ENCODE results near the gene CYP4F8. TPM values are rescaled to one million over a fixed set of nuclear protein-coding genes. Genes with fewer than 3 reads are reported as not detected.
"Not testable (repeated sequence)": the region's sequence is repeated elsewhere in the genome, so short reads cannot be mapped to it uniquely, and the experiment has no call there.

Gene CYP4F8
- total and polyA plus RNA-seq, 9 of the 15 experiments (the other 6 are each of a cell fraction or from before 2014, with no cell fraction given) = not detected

DNA sequence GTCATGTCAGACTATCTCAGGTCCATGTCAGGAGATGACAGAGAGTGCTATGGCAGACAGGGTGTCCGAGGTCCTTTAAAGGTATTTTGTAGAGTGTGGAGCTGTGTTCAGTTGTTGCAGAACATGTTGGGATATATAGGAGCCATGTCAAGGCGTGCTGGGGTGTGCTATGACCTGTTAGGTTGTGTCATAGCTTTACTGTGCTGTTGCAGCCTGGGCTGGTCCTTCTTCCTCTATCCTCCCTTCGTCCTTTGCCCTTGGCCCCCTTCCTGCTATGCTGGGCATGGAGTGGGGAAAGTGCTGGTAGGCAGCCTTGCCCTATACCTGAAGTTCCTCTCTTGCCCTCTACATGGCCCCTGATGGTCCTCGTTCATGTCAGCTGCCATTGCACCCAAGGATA is 64.8 kb downstream of the CYP4F8 start:
- H3K4me1 ChIP-seq (replicated peaks in 1 of 2; ENCODE audit: control insufficient read depth in 2 of 2, insufficient read depth in 2 of 2, low read length in 2 of 2); H3K79me2 ChIP-seq (ENCODE audit: control insufficient read depth, insufficient read depth, low read length); intact Hi-C loops (cut with micrococcal nuclease); DNase-seq (ENCODE audit: extremely low read depth in 1 of 4, low spot score in 3 of 4); H3K9me1 ChIP-seq (ENCODE audit: control insufficient read depth, insufficient read depth, low read length); H3K9me3 ChIP-seq (replicated peaks; ENCODE audit: control insufficient read depth, insufficient read depth, low read depth, low read length); H3K9ac ChIP-seq (ENCODE audit: insufficient read depth in 1 of 2, low read depth in 2 of 2, low read length in 2 of 2); H3K4me2 ChIP-seq (ENCODE audit: insufficient read depth, low read length); H3K27ac ChIP-seq (ENCODE audit: extremely low read depth, low read depth, low read length); H3K36me3 ChIP-seq (ENCODE audit: control insufficient read depth, insufficient read depth, low read length); CTCF ChIA-PET (ENCODE audit: low intra/inter-chr PET ratio); ATAC-seq; H4K20me1 ChIP-seq (replicated peaks; ENCODE audit: control insufficient read depth, insufficient read depth, low read length); POLR2A ChIA-PET; FAIRE-seq; H3K27me3 ChIP-seq (ENCODE audit: control insufficient read depth in 2 of 2, insufficient read depth in 2 of 2, low read length in 2 of 2); H2AFZ ChIP-seq (ENCODE audit: low read depth, low read length); H3K4me3 ChIP-seq; BruUV-seq (replicated peaks): not testable (repeated sequence)
- WGBS (ENCODE audit: insufficient coverage, low coverage, missing lambda C conversion rate) = 0% methylated on average over 4 of the region's 4 CpGs
- in situ Hi-C loops (cut with MboI) = loop anchor here (5.0 to 10.0 kb wide), 2 partner anchors 97 to 705 kb away; partner anchors contain the start of gene SLC1A6

Small RNA genes within 50 kb of the gene (small RNA-seq; reads per million reads assigned to genes)
- gene AD000091.1 = not detected

Other genes with a start within 250 kb of the CYP4F8 start
Only the 7 nearest of the 12 such genes appear.
- gene RASAL3, start 150.7 kb upstream of the CYP4F8 start, total RNA-seq (2014; rRNA removed) = 0.04 TPM in 1 of 2 replicates, not detected in the other
- gene RASAL3, start 150.7 kb upstream of the CYP4F8 start, total RNA-seq (2014; rRNA removed; fragmentation: Illumina TruSeq; extraction: Trizol) = not detected in 2 replicates
- gene RASAL3, start 150.7 kb upstream of the CYP4F8 start, total RNA-seq (2015; rRNA removed; fragmentation: Illumina TruSeq; extraction: Trizol) = not detected in 2 replicates
- gene RASAL3, start 150.7 kb upstream of the CYP4F8 start, total RNA-seq (2021) = 0.44 and 0.87 TPM in 2 replicates
- gene RASAL3, start 150.7 kb upstream of the CYP4F8 start, polyA plus RNA-seq (2011; rRNA removed) = not detected in 2 replicates
- not detected in 2 replicates for gene RASAL3, start 150.7 kb upstream of the CYP4F8 start, polyA plus RNA-seq (2014; fragmentation: Illumina TruSeq; extraction: Trizol)
- not detected for gene RASAL3, start 150.7 kb upstream of the CYP4F8 start, polyA plus RNA-seq (2014; fragmentation: Nextera tagmentation; extraction: Ambion mirVana)
- 0.07 TPM in 1 of 2 replicates, not detected in the other for gene RASAL3, start 150.7 kb upstream of the CYP4F8 start, polyA plus RNA-seq (2014; rRNA removed)
- gene PGLYRP2, start 135.7 kb upstream of the CYP4F8 start, total RNA-seq (2014; rRNA removed) = not detected in 2 replicates
- gene PGLYRP2, start 135.7 kb upstream of the CYP4F8 start, total RNA-seq (2014; rRNA removed; fragmentation: Illumina TruSeq; extraction: Trizol) = not detected in 2 replicates
- not detected in 2 replicates for gene PGLYRP2, start 135.7 kb upstream of the CYP4F8 start, total RNA-seq (2015; rRNA removed; fragmentation: Illumina TruSeq; extraction: Trizol)
- not detected in 2 replicates for gene PGLYRP2, start 135.7 kb upstream of the CYP4F8 start, total RNA-seq (2021)
- not detected in 2 replicates for gene PGLYRP2, start 135.7 kb upstream of the CYP4F8 start, polyA plus RNA-seq (2011; rRNA removed)
- not detected in 2 replicates for gene PGLYRP2, start 135.7 kb upstream of the CYP4F8 start, polyA plus RNA-seq (2014; fragmentation: Illumina TruSeq; extraction: Trizol)
- not detected for gene PGLYRP2, start 135.7 kb upstream of the CYP4F8 start, polyA plus RNA-seq (2014; fragmentation: Nextera tagmentation; extraction: Ambion mirVana)
- not detected in 2 replicates for gene PGLYRP2, start 135.7 kb upstream of the CYP4F8 start, polyA plus RNA-seq (2014; rRNA removed)
- gene CYP4F22, start 106.7 kb upstream of the CYP4F8 start, total RNA-seq (2014; rRNA removed) = not detected in 2 replicates
- not detected in 2 replicates for gene CYP4F22, start 106.7 kb upstream of the CYP4F8 start, total RNA-seq (2014; rRNA removed; fragmentation: Illumina TruSeq; extraction: Trizol)
- not detected in 2 replicates for gene CYP4F22, start 106.7 kb upstream of the CYP4F8 start, total RNA-seq (2015; rRNA removed; fragmentation: Illumina TruSeq; extraction: Trizol)
- gene CYP4F22, start 106.7 kb upstream of the CYP4F8 start, total RNA-seq (2021) = not detected in 2 replicates
- gene CYP4F22, start 106.7 kb upstream of the CYP4F8 start, polyA plus RNA-seq (2011; rRNA removed) = not detected in 2 replicates
- not detected in 2 replicates for gene CYP4F22, start 106.7 kb upstream of the CYP4F8 start, polyA plus RNA-seq (2014; fragmentation: Illumina TruSeq; extraction: Trizol)
- gene CYP4F22, start 106.7 kb upstream of the CYP4F8 start, polyA plus RNA-seq (2014; fragmentation: Nextera tagmentation; extraction: Ambion mirVana) = not detected
- not detected in 2 replicates for gene CYP4F22, start 106.7 kb upstream of the CYP4F8 start, polyA plus RNA-seq (2014; rRNA removed)
- gene CYP4F3, start 25.7 kb downstream of the CYP4F8 start, total RNA-seq (2014; rRNA removed) = not detected in 2 replicates
- not detected in 2 replicates for gene CYP4F3, start 25.7 kb downstream of the CYP4F8 start, total RNA-seq (2014; rRNA removed; fragmentation: Illumina TruSeq; extraction: Trizol)
- 0.15 and 0.40 TPM in 2 replicates for gene CYP4F3, start 25.7 kb downstream of the CYP4F8 start, total RNA-seq (2015; rRNA removed; fragmentation: Illumina TruSeq; extraction: Trizol)
- gene CYP4F3, start 25.7 kb downstream of the CYP4F8 start, total RNA-seq (2021) = 0.16 TPM in 1 of 2 replicates, not detected in the other
- gene CYP4F3, start 25.7 kb downstream of the CYP4F8 start, polyA plus RNA-seq (2011; rRNA removed) = 0.19 TPM in 1 of 2 replicates, not detected in the other
- gene CYP4F3, start 25.7 kb downstream of the CYP4F8 start, polyA plus RNA-seq (2014; fragmentation: Illumina TruSeq; extraction: Trizol) = not detected in 2 replicates
- under 1 TPM in 1 of 2 experiments, not detected in 1; 0.01 TPM for gene CYP4F3, start 25.7 kb downstream of the CYP4F8 start, polyA plus RNA-seq (2014; fragmentation: Nextera tagmentation; extraction: Ambion mirVana)
- gene CYP4F3, start 25.7 kb downstream of the CYP4F8 start, polyA plus RNA-seq (2014; rRNA removed) = not detected in 2 replicates
- not detected in 2 replicates for gene CYP4F12, start 57.9 kb downstream of the CYP4F8 start, total RNA-seq (2014; rRNA removed)
- gene CYP4F12, start 57.9 kb downstream of the CYP4F8 start, total RNA-seq (2014; rRNA removed; fragmentation: Illumina TruSeq; extraction: Trizol) = not detected in 2 replicates
- gene CYP4F12, start 57.9 kb downstream of the CYP4F8 start, total RNA-seq (2015; rRNA removed; fragmentation: Illumina TruSeq; extraction: Trizol) = not detected in 2 replicates
- not detected in 2 replicates for gene CYP4F12, start 57.9 kb downstream of the CYP4F8 start, total RNA-seq (2021)
- not detected in 2 replicates for gene CYP4F12, start 57.9 kb downstream of the CYP4F8 start, polyA plus RNA-seq (2011; rRNA removed)
- gene CYP4F12, start 57.9 kb downstream of the CYP4F8 start, polyA plus RNA-seq (2014; fragmentation: Illumina TruSeq; extraction: Trizol) = not detected in 2 replicates
- gene CYP4F12, start 57.9 kb downstream of the CYP4F8 start, polyA plus RNA-seq (2014; fragmentation: Nextera tagmentation; extraction: Ambion mirVana) = not detected
- not detected in 2 replicates for gene CYP4F12, start 57.9 kb downstream of the CYP4F8 start, polyA plus RNA-seq (2014; rRNA removed)
- not detected in 2 replicates for gene OR10H2, start 112.8 kb downstream of the CYP4F8 start, total RNA-seq (2014; rRNA removed)
- gene OR10H2, start 112.8 kb downstream of the CYP4F8 start, total RNA-seq (2014; rRNA removed; fragmentation: Illumina TruSeq; extraction: Trizol) = not detected in 2 replicates
- gene OR10H2, start 112.8 kb downstream of the CYP4F8 start, total RNA-seq (2015; rRNA removed; fragmentation: Illumina TruSeq; extraction: Trizol) = not detected in 2 replicates
- gene OR10H2, start 112.8 kb downstream of the CYP4F8 start, total RNA-seq (2021) = not detected in 2 replicates
- not detected in 2 replicates for gene OR10H2, start 112.8 kb downstream of the CYP4F8 start, polyA plus RNA-seq (2011; rRNA removed)
- not detected in 2 replicates for gene OR10H2, start 112.8 kb downstream of the CYP4F8 start, polyA plus RNA-seq (2014; fragmentation: Illumina TruSeq; extraction: Trizol)
- gene OR10H2, start 112.8 kb downstream of the CYP4F8 start, polyA plus RNA-seq (2014; fragmentation: Nextera tagmentation; extraction: Ambion mirVana) = not detected
- not detected in 2 replicates for gene OR10H2, start 112.8 kb downstream of the CYP4F8 start, polyA plus RNA-seq (2014; rRNA removed)
- not detected in 2 replicates for gene OR10H3, start 122.8 kb downstream of the CYP4F8 start, total RNA-seq (2014; rRNA removed)
- gene OR10H3, start 122.8 kb downstream of the CYP4F8 start, total RNA-seq (2014; rRNA removed; fragmentation: Illumina TruSeq; extraction: Trizol) = not detected in 2 replicates
- gene OR10H3, start 122.8 kb downstream of the CYP4F8 start, total RNA-seq (2015; rRNA removed; fragmentation: Illumina TruSeq; extraction: Trizol) = not detected in 2 replicates
- gene OR10H3, start 122.8 kb downstream of the CYP4F8 start, total RNA-seq (2021) = not detected in 2 replicates
- not detected in 2 replicates for gene OR10H3, start 122.8 kb downstream of the CYP4F8 start, polyA plus RNA-seq (2011; rRNA removed)
- gene OR10H3, start 122.8 kb downstream of the CYP4F8 start, polyA plus RNA-seq (2014; fragmentation: Illumina TruSeq; extraction: Trizol) = not detected in 2 replicates
- gene OR10H3, start 122.8 kb downstream of the CYP4F8 start, polyA plus RNA-seq (2014; fragmentation: Nextera tagmentation; extraction: Ambion mirVana) = not detected
- gene OR10H3, start 122.8 kb downstream of the CYP4F8 start, polyA plus RNA-seq (2014; rRNA removed) = not detected in 2 replicates